GM19397 (cell line): Measurements from ENCODE around the gene AMDHD1.

Experiments
- ATAC-seq: cut with Tn5 transposase; IDR thresholded peaks from one replicate; pipeline ENCODE4 v1.9.1; 2021; ENCODE audit warnings: mild to moderate bottlenecking, moderate library complexity; ENCODE audit not compliant: unreplicated experiment

The AMDHD1 gene

GRCh38 chr12:95943330-95943842 lies at the start of gene AMDHD1:
TSS of gene AMDHD1 (plus strand) at chr12:95943331. CDS start at chr12:95943399, 68 bp downstream.
- peak; percentile 59 for ATAC-seq

- ATAC-seq: no peak
These were observed 46.3 kb upstream of the AMDHD1 start for GRCh38 chr12:95896846-95897245.

- ATAC-seq: no peak
These were observed 45.0 kb upstream of the AMDHD1 start for GRCh38 chr12:95898081-95898480.

GRCh38 chr12:95908573-95908972 lies 34.6 kb upstream of the AMDHD1 start:
- no peak for ATAC-seq

GRCh38 chr12:95909871-95910270 lies 33.3 kb upstream of the AMDHD1 start:
- ATAC-seq: no peak

GRCh38 chr12:95918194-95918993 lies 24.7 kb upstream of the AMDHD1 start:
- no peak for ATAC-seq

GRCh38 chr12:95919110-95919509 lies 24.0 kb upstream of the AMDHD1 start:
- no peak for ATAC-seq

- ATAC-seq: no peak
These were observed 20.9 kb upstream of the AMDHD1 start for GRCh38 chr12:95922231-95922630.

GRCh38 chr12:95940514-95940913 lies 2.6 kb upstream of the AMDHD1 start:
- no peak for ATAC-seq

GRCh38 chr12:95942101-95942523 lies 1.0 kb upstream of the AMDHD1 start:
- ATAC-seq: no peak

GRCh38 chr12:95942524-95943329 lies 404 bp upstream of the AMDHD1 start, which contains the start of gene CCDC38:
TSS of gene CCDC38 (minus strand) at chr12:95942614. CDS start at chr12:95936509, 6,105 bp downstream.
- peak; percentile 97 for ATAC-seq

GRCh38 chr12:95944108-95944704 lies 1.1 kb downstream of the AMDHD1 start:
- no peak for ATAC-seq

- ATAC-seq: no peak
These were observed 6.5 kb downstream of the AMDHD1 start for GRCh38 chr12:95949477-95950206.

GRCh38 chr12:95951515-95951914 lies 8.4 kb downstream of the AMDHD1 start:
- no peak for ATAC-seq

- ATAC-seq: no peak
These were observed 9.9 kb downstream of the AMDHD1 start for GRCh38 chr12:95953000-95953399.

- no peak for ATAC-seq
These were observed 12.5 kb downstream of the AMDHD1 start for GRCh38 chr12:95955549-95956159.

GRCh38 chr12:95956557-95957145 lies 13.5 kb downstream of the AMDHD1 start:
- ATAC-seq: no peak

GRCh38 chr12:95959107-95959506 lies 16.0 kb downstream of the AMDHD1 start:
- ATAC-seq: no peak

- ATAC-seq: no peak
These were observed 17.1 kb downstream of the AMDHD1 start for GRCh38 chr12:95960241-95960640.

GRCh38 chr12:95962222-95962621 lies 19.1 kb downstream of the AMDHD1 start:
- ATAC-seq: no peak
